NCI-H774 (cell line): ENCODE data around the gene BTBD16.

Experiments used
- DNase-seq: peaks from one replicate; lab custom pipeline; 2025; lab: John Stamatoyannopoulos, UW

Gene BTBD16

GRCh38 chr10:122271076-122271475, at the start of gene BTBD16:
Gene BTBD16 (plus strand): TSS chr10:122271296. CDS start chr10:122275082, 3,786 bp downstream.
- no peak for DNase-seq

- no peak for DNase-seq
Measured at GRCh38 chr10:122221958-122222357, 49.1 kb upstream of the BTBD16 start.

GRCh38 chr10:122222638-122223037, 48.5 kb upstream of the BTBD16 start:
- DNase-seq = no peak

GRCh38 chr10:122224159-122224558, 46.9 kb upstream of the BTBD16 start:
- no peak for DNase-seq

- DNase-seq = no peak
Measured at GRCh38 chr10:122225330-122225729, 45.8 kb upstream of the BTBD16 start.

GRCh38 chr10:122227754-122228153, 43.3 kb upstream of the BTBD16 start:
- DNase-seq = no peak

GRCh38 chr10:122229666-122230065, 41.4 kb upstream of the BTBD16 start:
- DNase-seq = no peak

GRCh38 chr10:122230222-122230621, 40.9 kb upstream of the BTBD16 start:
- no peak for DNase-seq

- DNase-seq = no peak
Measured at GRCh38 chr10:122232769-122233168, 38.3 kb upstream of the BTBD16 start.

- no peak for DNase-seq
Measured at GRCh38 chr10:122233857-122234348, 37.2 kb upstream of the BTBD16 start.

GRCh38 chr10:122234416-122234815, 36.7 kb upstream of the BTBD16 start:
- DNase-seq = peak; percentile 21

- peak; percentile 45 for DNase-seq
Measured at GRCh38 chr10:122236690-122237306, 34.3 kb upstream of the BTBD16 start.

GRCh38 chr10:122237331-122237990, 33.6 kb upstream of the BTBD16 start:
- no peak for DNase-seq

GRCh38 chr10:122239578-122240257, 31.4 kb upstream of the BTBD16 start:
- no peak for DNase-seq

GRCh38 chr10:122240401-122240800, 30.7 kb upstream of the BTBD16 start:
- no peak for DNase-seq

- DNase-seq = no peak
Measured at GRCh38 chr10:122241836-122242235, 29.3 kb upstream of the BTBD16 start.

- DNase-seq = no peak
Measured at GRCh38 chr10:122243550-122243949, 27.5 kb upstream of the BTBD16 start.

- DNase-seq = no peak
Measured at GRCh38 chr10:122244001-122244975, 26.8 kb upstream of the BTBD16 start.

- no peak for DNase-seq
Measured at GRCh38 chr10:122245136-122245535, 26.0 kb upstream of the BTBD16 start.

GRCh38 chr10:122245897-122246296, 25.2 kb upstream of the BTBD16 start:
- DNase-seq = no peak

- DNase-seq = no peak
Measured at GRCh38 chr10:122246830-122247520, 24.1 kb upstream of the BTBD16 start.
